GM23338 (cell line): Measurements from ENCODE around the gene ADGRG4. TPM values are rescaled to one million over a fixed set of nuclear protein-coding genes. Genes with fewer than 3 reads are reported as not detected.

ENCODE experiments used
- ATAC-seq: fragments of 200-7000 bp; cut with Tn5 transposase; 3 replicates; pipeline ENCODE4 v1.9.1; 2020
- DNase-seq: peaks from one replicate; pipeline ENCODE4 v3.0.0-alpha.2; 2015; ENCODE audit warnings: low spot score
- H2AFZ ChIP-seq: fragments of 200-600 bp; sonication (generic); 2 replicates; pipeline ENCODE4 v1.8.0; 2016; ENCODE audit warnings: antibody characterized with exemption, mild to moderate bottlenecking, moderate library complexity
- H3F3A ChIP-seq: fragments of 200-600 bp; sonication (generic); replicated peaks from 2 replicates; pipeline ENCODE4 v1.8.0; 2017; ENCODE audit warnings: antibody characterized with exemption, mixed run types, low read depth
- H3K27ac ChIP-seq: fragments of 200-600 bp; sonication (generic); 2 replicates; pipeline ENCODE4 v1.6.1; 2016; ENCODE audit warnings: low read depth
- H3K27me3 ChIP-seq: fragments of 200-600 bp; sonication (generic); 2 replicates; pipeline ENCODE4 v1.8.0; 2016; ENCODE audit warnings: mild to moderate bottlenecking, mixed run types, moderate library complexity; ENCODE audit not compliant: insufficient read depth
- H3K36me3 ChIP-seq: fragments of 200-600 bp; sonication (generic); 2 replicates; pipeline ENCODE4 v1.8.0; 2016; ENCODE audit warnings: mild to moderate bottlenecking; ENCODE audit not compliant: insufficient read depth
- H3K4me1 ChIP-seq: fragments of 200-600 bp; sonication (generic); 2 replicates; pipeline ENCODE4 v1.8.0; 2016; ENCODE audit warnings: mild to moderate bottlenecking, moderate library complexity; ENCODE audit not compliant: insufficient read depth
- H3K4me2 ChIP-seq: fragments of 200-600 bp; sonication (generic); 2 replicates; pipeline ENCODE4 v1.7.1; 2017; ENCODE audit warnings: mixed run types
- H3K4me3 ChIP-seq: fragments of 200-600 bp; sonication (generic); 2 replicates; pipeline ENCODE4 v1.6.1; 2016; ENCODE audit warnings: mixed run types
- H3K79me2 ChIP-seq: fragments of 200-600 bp; sonication (generic); replicated peaks from 2 replicates; pipeline ENCODE4 v1.8.0; 2017; ENCODE audit warnings: mild to moderate bottlenecking; ENCODE audit not compliant: insufficient read depth
- H3K9me2 ChIP-seq: fragments of 200-600 bp; sonication (generic); 2 replicates; pipeline ENCODE4 v1.8.0; 2017; ENCODE audit not compliant: insufficient read depth
- H4K20me1 ChIP-seq: fragments of 200-600 bp; sonication (generic); replicated peaks from 2 replicates; pipeline ENCODE4 v1.8.0; 2017; ENCODE audit warnings: mild to moderate bottlenecking; ENCODE audit not compliant: insufficient read depth
- H3K27ac Mint-ChIP-seq: 2 replicates; pipeline ENCODE4 v1.8.0; 2020; ENCODE audit warnings: inconsistent platforms, mild to moderate bottlenecking, moderate library complexity, mixed read lengths
- H3K27me3 Mint-ChIP-seq: 3 replicates; pipeline ENCODE4 v1.8.0; 2022; ENCODE audit warnings: low read depth, mild to moderate bottlenecking, moderate library complexity, mixed read lengths, inconsistent platforms; ENCODE audit not compliant: insufficient read depth, poor library complexity
- H3K36me3 Mint-ChIP-seq: 3 replicates; pipeline ENCODE4 v1.8.0; 2021; ENCODE audit warnings: low read depth, mild to moderate bottlenecking, inconsistent platforms, moderate library complexity, mixed read lengths
- H3K4me1 Mint-ChIP-seq: 3 replicates; pipeline ENCODE4 v1.8.0; 2020; ENCODE audit warnings: mild to moderate bottlenecking, inconsistent platforms, mixed read lengths
- H3K4me3 Mint-ChIP-seq: 3 replicates; pipeline ENCODE4 v1.8.0; 2021; ENCODE audit warnings: moderate library complexity, mild to moderate bottlenecking, inconsistent platforms, mixed read lengths
- H3K9me3 Mint-ChIP-seq: 3 replicates; pipeline ENCODE4 v1.8.0; 2020; ENCODE audit warnings: moderate library complexity, mild to moderate bottlenecking, inconsistent platforms, mixed read lengths
- CREB1 ChIP-seq: fragments of 250-450 bp; sonication (Bioruptor Pico); IDR thresholded peaks from 2 replicates; pipeline ENCODE4 v1.5.0; 2020; ENCODE audit warnings: low read depth, mild to moderate bottlenecking, moderate library complexity
- EZH2 ChIP-seq: fragments of 200-600 bp; sonication (generic); IDR thresholded peaks from one replicate; pipeline ENCODE4 v1.8.0; 2017; ENCODE audit warnings: antibody characterized with exemption, mild to moderate bottlenecking, low read depth; ENCODE audit not compliant: unreplicated experiment
- JUNB ChIP-seq: IDR thresholded peaks from one replicate; pipeline ENCODE4 v1.6.1; 2016; ENCODE audit warnings: antibody characterized with exemption; ENCODE audit not compliant: unreplicated experiment
- STAT1 ChIP-seq: IDR thresholded peaks from one replicate; pipeline ENCODE4 v1.6.1; 2016; ENCODE audit warnings: antibody characterized with exemption; ENCODE audit not compliant: unreplicated experiment
- polyA plus RNA-seq: library from polyadenylated mRNA; unstranded; fragments of >200 nt; fragmentation: Nextera tagmentation; extraction: Ambion mirVana; gene quantifications from 2 replicates; pipeline ENCODE4 v1.2.1, GENCODE V29; 2016
- total RNA-seq: library from RNA; depleted of rRNA; stranded (reverse); fragments of >200 nt; shearing (Covaris generic); gene quantifications from 2 replicates; pipeline ENCODE4 v1.2.3, GENCODE V29; 2014
- TF ChIP-seq, protein P1 (sequence below), 2 experiments: fragments of 200-600 bp in 1 of 2; sonication (generic) in 1 of 2; conservative IDR thresholded peaks; 2 replicates each; pipeline versions ENCODE4 v1.5.1 to v1.6.1; 2016 to 2017; ENCODE audit warnings: antibody characterized with exemption in 2 of 2, low read depth in 2 of 2, mild to moderate bottlenecking in 2 of 2, moderate library complexity in 1 of 2
- TF ChIP-seq, protein P2 (sequence below): IDR thresholded peaks from 2 replicates; pipeline ENCODE4 v1.6.1; 2016; ENCODE audit warnings: antibody characterized with exemption
- TF ChIP-seq, protein P3 (sequence below): fragments of 250-450 bp; sonication (Bioruptor Pico); IDR thresholded peaks from 2 replicates; pipeline ENCODE4 v1.5.0; 2020; ENCODE audit warnings: mild to moderate bottlenecking, moderate library complexity

ADGRG4 gene
- total and polyA plus RNA-seq, 2 experiments from 2014 or later, result not detected

GRCh38 chrX:136272325-136272724 is 28.4 kb upstream of the ADGRG4 start:
- Histone ChIP-seq H3K4me1 (no peaks in the 10 kb centered on the region), H3K27ac (no peak overlapping the region), H2AFZ (no peak overlapping the region), H3K36me3 (no peaks in the 10 kb centered on the region), H3K4me2 (no peak overlapping the region), H3K4me3 (no peak overlapping the region), H4K20me1 (no peaks in the 10 kb centered on the region), H3K79me2 (no peaks in the 10 kb centered on the region), H3F3A (no peaks in the 10 kb centered on the region), H3K27me3 (no peaks in the 10 kb centered on the region), H3K9me2 (no peaks in the 10 kb centered on the region)
- peak; percentile 17 for DNase-seq
- Mint-ChIP-seq H3K4me1 (no peaks in the 10 kb centered on the region), H3K9me3 (no peaks in the 10 kb centered on the region), H3K36me3 (no peaks in the 10 kb centered on the region), H3K4me3 (no peak overlapping the region), H3K27me3 (peaks cover 4% of the 10 kb centered on the region), H3K27ac (no peak overlapping the region)
- TF ChIP-seq, protein P1, sequence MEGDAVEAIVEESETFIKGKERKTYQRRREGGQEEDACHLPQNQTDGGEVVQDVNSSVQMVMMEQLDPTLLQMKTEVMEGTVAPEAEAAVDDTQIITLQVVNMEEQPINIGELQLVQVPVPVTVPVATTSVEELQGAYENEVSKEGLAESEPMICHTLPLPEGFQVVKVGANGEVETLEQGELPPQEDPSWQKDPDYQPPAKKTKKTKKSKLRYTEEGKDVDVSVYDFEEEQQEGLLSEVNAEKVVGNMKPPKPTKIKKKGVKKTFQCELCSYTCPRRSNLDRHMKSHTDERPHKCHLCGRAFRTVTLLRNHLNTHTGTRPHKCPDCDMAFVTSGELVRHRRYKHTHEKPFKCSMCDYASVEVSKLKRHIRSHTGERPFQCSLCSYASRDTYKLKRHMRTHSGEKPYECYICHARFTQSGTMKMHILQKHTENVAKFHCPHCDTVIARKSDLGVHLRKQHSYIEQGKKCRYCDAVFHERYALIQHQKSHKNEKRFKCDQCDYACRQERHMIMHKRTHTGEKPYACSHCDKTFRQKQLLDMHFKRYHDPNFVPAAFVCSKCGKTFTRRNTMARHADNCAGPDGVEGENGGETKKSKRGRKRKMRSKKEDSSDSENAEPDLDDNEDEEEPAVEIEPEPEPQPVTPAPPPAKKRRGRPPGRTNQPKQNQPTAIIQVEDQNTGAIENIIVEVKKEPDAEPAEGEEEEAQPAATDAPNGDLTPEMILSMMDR (conservative IDR thresholded peaks at IDR 0.05; ENCODE audit: low read depth in 2 of 2), result peak; percentile 14 to 38; a peak in 2 of 4 replicates
- TF ChIP-seq, protein P2, sequence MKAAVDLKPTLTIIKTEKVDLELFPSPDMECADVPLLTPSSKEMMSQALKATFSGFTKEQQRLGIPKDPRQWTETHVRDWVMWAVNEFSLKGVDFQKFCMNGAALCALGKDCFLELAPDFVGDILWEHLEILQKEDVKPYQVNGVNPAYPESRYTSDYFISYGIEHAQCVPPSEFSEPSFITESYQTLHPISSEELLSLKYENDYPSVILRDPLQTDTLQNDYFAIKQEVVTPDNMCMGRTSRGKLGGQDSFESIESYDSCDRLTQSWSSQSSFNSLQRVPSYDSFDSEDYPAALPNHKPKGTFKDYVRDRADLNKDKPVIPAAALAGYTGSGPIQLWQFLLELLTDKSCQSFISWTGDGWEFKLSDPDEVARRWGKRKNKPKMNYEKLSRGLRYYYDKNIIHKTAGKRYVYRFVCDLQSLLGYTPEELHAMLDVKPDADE, result no peak
- peak; percentile 38; the same call in 2 of the 3 replicates for ATAC-seq

DNA sequence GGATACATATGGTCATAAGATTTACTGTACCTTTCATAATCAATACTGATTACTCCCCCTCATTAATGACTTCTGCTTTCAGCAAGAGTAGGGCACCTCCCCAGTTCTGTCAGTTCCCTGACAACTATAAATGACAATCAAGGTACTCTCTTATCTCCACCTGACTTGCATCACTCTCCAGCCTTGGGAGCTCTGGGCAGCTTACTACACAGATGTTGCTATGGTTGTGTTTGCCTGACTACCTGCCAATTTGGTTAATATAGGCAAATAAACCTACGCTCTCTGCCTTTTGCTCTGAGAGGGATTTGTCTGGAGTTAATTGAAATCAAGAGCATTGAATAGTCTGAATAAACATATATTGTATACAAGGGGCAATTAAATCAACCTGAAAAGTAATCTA is 26.8 kb upstream of the ADGRG4 start:
- Mint-ChIP-seq H3K9me3 (no peaks in the 10 kb centered on the region), H3K4me3 (no peak overlapping the region), H3K27me3 (peaks cover 4% of the 10 kb centered on the region), H3K4me1 (no peaks in the 10 kb centered on the region), H3K27ac (no peak overlapping the region), H3K36me3 (no peaks in the 10 kb centered on the region)
- Histone ChIP-seq H3F3A (no peaks in the 10 kb centered on the region), H4K20me1 (no peaks in the 10 kb centered on the region), H3K4me2 (no peak overlapping the region), H3K27me3 (no peaks in the 10 kb centered on the region), H3K27ac (no peak overlapping the region), H3K4me1 (no peaks in the 10 kb centered on the region), H3K4me3 (no peak overlapping the region), H3K79me2 (no peaks in the 10 kb centered on the region), H3K36me3 (no peaks in the 10 kb centered on the region), H3K9me2 (no peaks in the 10 kb centered on the region), H2AFZ (no peak overlapping the region)
- ATAC-seq (no peak), DNase-seq (no peak)
- TF ChIP-seq, protein P1 (conservative IDR thresholded peaks at IDR 0.05; ENCODE audit: low read depth in 2 of 2), result no peak
- TF ChIP-seq STAT1 (no peak), JUNB (no peak), CREB1 (no peak), EZH2 (no peak)
- TF ChIP-seq, protein P2, result no peak
- TF ChIP-seq, protein P3, sequence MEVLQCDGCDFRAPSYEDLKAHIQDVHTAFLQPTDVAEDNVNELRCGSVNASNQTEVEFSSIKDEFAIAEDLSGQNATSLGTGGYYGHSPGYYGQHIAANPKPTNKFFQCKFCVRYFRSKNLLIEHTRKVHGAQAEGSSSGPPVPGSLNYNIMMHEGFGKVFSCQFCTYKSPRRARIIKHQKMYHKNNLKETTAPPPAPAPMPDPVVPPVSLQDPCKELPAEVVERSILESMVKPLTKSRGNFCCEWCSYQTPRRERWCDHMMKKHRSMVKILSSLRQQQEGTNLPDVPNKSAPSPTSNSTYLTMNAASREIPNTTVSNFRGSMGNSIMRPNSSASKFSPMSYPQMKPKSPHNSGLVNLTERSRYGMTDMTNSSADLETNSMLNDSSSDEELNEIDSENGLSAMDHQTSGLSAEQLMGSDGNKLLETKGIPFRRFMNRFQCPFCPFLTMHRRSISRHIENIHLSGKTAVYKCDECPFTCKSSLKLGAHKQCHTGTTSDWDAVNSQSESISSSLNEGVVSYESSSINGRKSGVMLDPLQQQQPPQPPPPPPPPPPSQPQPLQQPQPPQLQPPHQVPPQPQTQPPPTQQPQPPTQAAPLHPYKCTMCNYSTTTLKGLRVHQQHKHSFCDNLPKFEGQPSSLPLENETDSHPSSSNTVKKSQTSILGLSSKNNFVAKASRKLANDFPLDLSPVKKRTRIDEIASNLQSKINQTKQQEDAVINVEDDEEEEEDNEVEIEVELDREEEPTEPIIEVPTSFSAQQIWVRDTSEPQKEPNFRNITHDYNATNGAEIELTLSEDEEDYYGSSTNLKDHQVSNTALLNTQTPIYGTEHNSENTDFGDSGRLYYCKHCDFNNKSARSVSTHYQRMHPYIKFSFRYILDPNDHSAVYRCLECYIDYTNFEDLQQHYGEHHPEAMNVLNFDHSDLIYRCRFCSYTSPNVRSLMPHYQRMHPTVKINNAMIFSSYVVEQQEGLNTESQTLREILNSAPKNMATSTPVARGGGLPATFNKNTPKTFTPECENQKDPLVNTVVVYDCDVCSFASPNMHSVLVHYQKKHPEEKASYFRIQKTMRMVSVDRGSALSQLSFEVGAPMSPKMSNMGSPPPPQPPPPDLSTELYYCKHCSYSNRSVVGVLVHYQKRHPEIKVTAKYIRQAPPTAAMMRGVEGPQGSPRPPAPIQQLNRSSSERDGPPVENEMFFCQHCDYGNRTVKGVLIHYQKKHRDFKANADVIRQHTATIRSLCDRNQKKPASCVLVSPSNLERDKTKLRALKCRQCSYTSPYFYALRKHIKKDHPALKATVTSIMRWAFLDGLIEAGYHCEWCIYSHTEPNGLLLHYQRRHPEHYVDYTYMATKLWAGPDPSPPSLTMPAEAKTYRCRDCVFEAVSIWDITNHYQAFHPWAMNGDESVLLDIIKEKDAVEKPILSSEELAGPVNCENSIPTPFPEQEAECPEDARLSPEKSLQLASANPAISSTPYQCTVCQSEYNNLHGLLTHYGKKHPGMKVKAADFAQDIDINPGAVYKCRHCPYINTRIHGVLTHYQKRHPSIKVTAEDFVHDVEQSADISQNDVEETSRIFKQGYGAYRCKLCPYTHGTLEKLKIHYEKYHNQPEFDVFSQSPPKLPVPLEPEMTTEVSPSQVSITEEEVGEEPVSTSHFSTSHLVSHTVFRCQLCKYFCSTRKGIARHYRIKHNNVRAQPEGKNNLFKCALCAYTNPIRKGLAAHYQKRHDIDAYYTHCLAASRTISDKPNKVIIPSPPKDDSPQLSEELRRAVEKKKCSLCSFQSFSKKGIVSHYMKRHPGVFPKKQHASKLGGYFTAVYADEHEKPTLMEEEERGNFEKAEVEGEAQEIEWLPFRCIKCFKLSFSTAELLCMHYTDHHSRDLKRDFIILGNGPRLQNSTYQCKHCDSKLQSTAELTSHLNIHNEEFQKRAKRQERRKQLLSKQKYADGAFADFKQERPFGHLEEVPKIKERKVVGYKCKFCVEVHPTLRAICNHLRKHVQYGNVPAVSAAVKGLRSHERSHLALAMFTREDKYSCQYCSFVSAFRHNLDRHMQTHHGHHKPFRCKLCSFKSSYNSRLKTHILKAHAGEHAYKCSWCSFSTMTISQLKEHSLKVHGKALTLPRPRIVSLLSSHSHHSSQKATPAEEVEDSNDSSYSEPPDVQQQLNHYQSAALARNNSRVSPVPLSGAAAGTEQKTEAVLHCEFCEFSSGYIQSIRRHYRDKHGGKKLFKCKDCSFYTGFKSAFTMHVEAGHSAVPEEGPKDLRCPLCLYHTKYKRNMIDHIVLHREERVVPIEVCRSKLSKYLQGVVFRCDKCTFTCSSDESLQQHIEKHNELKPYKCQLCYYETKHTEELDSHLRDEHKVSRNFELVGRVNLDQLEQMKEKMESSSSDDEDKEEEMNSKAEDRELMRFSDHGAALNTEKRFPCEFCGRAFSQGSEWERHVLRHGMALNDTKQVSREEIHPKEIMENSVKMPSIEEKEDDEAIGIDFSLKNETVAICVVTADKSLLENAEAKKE (CRISPR knock-in tag), result no peak
